ENCODE data around the gene EIF6. TPM values are rescaled to one million over a fixed set of nuclear protein-coding genes. Genes with fewer than 3 reads are reported as not detected.

The EIF6 gene
- total and polyA plus RNA-seq, 2 of the 8 experiments (the other 6 are each of a cell fraction or from before 2014, with no cell fraction given) = 184 to 319 TPM

DNA sequence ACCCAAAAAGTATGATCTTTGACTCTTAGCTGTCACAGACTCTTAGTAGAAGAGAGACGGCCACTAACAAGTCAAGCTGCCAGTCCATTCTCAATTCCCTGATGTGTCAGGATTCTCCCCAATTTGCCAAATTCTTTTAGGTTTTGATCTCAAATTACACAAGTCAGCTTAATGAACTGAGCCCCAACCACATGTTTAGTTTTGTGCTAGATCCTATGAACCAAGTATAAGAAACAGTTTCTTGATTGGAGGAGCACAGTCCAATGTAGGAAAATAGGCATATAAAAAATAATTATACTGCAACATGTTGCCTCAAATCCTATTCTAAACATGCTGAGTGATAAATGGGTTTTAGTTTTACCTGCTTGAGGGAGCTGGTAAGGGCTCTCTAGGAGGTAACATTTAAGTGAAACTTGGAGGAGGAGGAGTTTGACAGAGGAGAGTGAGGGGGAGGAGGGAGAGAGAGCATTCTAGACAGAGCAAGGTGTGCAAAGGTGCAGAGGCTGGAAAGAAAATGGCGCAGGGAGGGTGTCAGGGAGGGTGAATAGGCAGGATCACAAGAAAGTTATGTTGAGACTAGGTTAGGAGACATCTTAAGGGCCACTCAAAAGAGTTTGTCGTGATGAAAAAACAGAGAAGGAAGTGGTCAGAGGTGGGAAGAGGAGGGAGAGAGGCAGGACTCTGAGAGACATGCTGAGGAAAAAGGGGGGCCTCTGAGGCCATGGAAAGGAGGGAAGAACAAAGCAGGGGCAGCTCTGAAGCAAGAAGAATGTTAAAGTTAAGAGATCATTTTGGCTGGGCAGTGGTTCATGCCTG is 30.5 kb upstream of the EIF6 start (continued):
- no peak for TF ChIP-seq CHD2 (IDR thresholded peaks at IDR 0.05; ENCODE audit: low read length)
- no peak for TF ChIP-seq RFX5 (IDR thresholded peaks at IDR 0.05; ENCODE audit: borderline replicate concordance, low read depth, low read length)
- TF ChIP-seq TEAD4 (IDR thresholded peaks at IDR 0.05; ENCODE audit: low read depth, low read length) = no peak
- TF ChIP-seq GABPA (IDR thresholded peaks at IDR 0.05; ENCODE audit: borderline replicate concordance, insufficient read depth, low read length) = no peak
- no peak for TF ChIP-seq YY1 (IDR thresholded peaks at IDR 0.05; ENCODE audit: low read depth, low read length)
- no peak for TF ChIP-seq RXRA (IDR thresholded peaks at IDR 0.05; ENCODE audit: insufficient read depth, low read depth, low read length)
- TF ChIP-seq RBBP5 (IDR thresholded peaks at IDR 0.05; ENCODE audit: borderline replicate concordance, low read depth, low read length) = no peak
- TF ChIP-seq SIRT6 (IDR thresholded peaks at IDR 0.05; ENCODE audit: low read length) = no peak

Measured in H1 (cell line).